Left ventricle myocardium inferior (tissue), 1 donor: Measurements from ENCODE around the gene UROS. TPM values are rescaled to one million over a fixed set of nuclear protein-coding genes. Genes with fewer than 3 reads are reported as not detected.

Source experiments
- DNase-seq: peaks from one replicate; pipeline ENCODE4 v3.0.0-alpha.2; 2020
- H3K27ac ChIP-seq: fragments of 200-600 bp; replicated peaks from 2 replicates; pipeline ENCODE4 v1.8.0; 2021
- H3K27me3 ChIP-seq: fragments of 200-600 bp; 2 replicates; pipeline ENCODE4 v1.8.0; 2021; ENCODE audit warnings: low read depth
- H3K36me3 ChIP-seq: fragments of 200-600 bp; 2 replicates; pipeline ENCODE4 v1.8.0; 2021
- H3K4me1 ChIP-seq: fragments of 200-600 bp; 2 replicates; pipeline ENCODE4 v1.8.0; 2021
- H3K4me3 ChIP-seq: fragments of 200-600 bp; 2 replicates; pipeline ENCODE4 v1.8.0; 2021; ENCODE audit warnings: mild to moderate bottlenecking, moderate library complexity
- H3K9me3 ChIP-seq: fragments of 200-600 bp; replicated peaks from 2 replicates; pipeline ENCODE4 v1.8.0; 2021
- CTCF ChIP-seq: fragments of 200-600 bp; IDR thresholded peaks from 2 replicates; pipeline ENCODE4 v1.8.0; 2021; ENCODE audit warnings: antibody characterized with exemption, mild to moderate bottlenecking, borderline replicate concordance
- intact Hi-C: fragments of 100-400 bp; cut with micrococcal nuclease; formaldehyde crosslinking; loops from one replicate; pipeline ENCODE4 v1.11.0; 2022
- total RNA-seq: library from RNA; stranded (reverse); fragmentation: NEBNext Ultra II Directional; extraction: Animal tissue kit (Norgen Biotek cat#: 25700); gene quantifications from one replicate; pipeline ENCODE4 v1.2.1, GENCODE V29; 2021
- donor health status: DM: no; HTN: yes; CAD: no; lungs with severe emphysema.

The UROS gene
- total RNA-seq, 1 donor from 2014 or later: 80.4 TPM

GRCh38 chr10:125817337-125817946 is 5.6 kb downstream of the UROS start:
- Histone ChIP-seq H3K4me1 (peaks cover 21% of the 10 kb centered on the region), H3K27ac (no peak overlapping the region), H3K9me3 (no peaks in the 10 kb centered on the region), H3K36me3 (peaks cover 37% of the 10 kb centered on the region), H3K4me3 (no peak overlapping the region), H3K27me3 (no peaks in the 10 kb centered on the region)
- no peak for DNase-seq
- intact Hi-C loops: no loop called here
- no peak for TF ChIP-seq CTCF

DNA sequence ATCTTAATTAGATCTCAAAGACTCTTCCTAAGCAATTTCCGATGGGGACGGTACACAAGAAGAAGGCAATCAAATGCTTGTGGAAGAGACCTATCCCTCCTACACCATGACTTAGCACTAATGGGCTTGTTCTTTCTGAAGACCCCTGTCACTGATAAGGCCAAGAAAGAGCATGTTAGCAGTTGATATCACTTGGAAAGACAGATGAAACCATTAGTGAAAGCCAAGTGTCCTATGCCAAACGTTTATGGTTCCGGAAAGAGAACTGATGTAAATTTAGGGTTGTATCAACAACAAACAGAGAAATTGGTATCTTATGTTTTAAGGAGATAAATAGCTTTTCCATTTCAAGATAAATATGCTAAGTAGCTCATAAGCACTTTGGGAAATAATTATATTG is 6.5 kb downstream of the UROS start:
- Histone ChIP-seq H3K27ac (no peak overlapping the region), H3K4me3 (no peak overlapping the region), H3K9me3 (no peaks in the 10 kb centered on the region), H3K36me3 (peaks cover 46% of the 10 kb centered on the region), H3K4me1 (peaks cover 12% of the 10 kb centered on the region), H3K27me3 (no peaks in the 10 kb centered on the region)
- no peak for TF ChIP-seq CTCF
- intact Hi-C loops: no loop called here
- DNase-seq: no peak

- H3K4me3 ChIP-seq: no peak overlapping the region
- no peak overlapping the region for H3K27ac ChIP-seq
- peaks cover 54% of the 10 kb centered on the region for H3K36me3 ChIP-seq
- H3K9me3 ChIP-seq: no peaks in the 10 kb centered on the region
- intact Hi-C loops: no loop called here
- peaks cover 5% of the 10 kb centered on the region for H3K4me1 ChIP-seq
- no peak for TF ChIP-seq CTCF
- no peaks in the 10 kb centered on the region for H3K27me3 ChIP-seq
- DNase-seq: no peak
Observed at GRCh38 chr10:125815764-125816163, 7.3 kb downstream of the UROS start.

GRCh38 chr10:125812128-125812750 is 10.8 kb downstream of the UROS start:
- intact Hi-C loops: no loop called here
- no peak for DNase-seq
- Histone ChIP-seq H3K27me3 (no peaks in the 10 kb centered on the region), H3K4me3 (no peak overlapping the region), H3K27ac (no peak overlapping the region), H3K9me3 (no peaks in the 10 kb centered on the region), H3K36me3 (peaks cover 76% of the 10 kb centered on the region), H3K4me1 (no peaks in the 10 kb centered on the region)
- no peak for TF ChIP-seq CTCF

DNA sequence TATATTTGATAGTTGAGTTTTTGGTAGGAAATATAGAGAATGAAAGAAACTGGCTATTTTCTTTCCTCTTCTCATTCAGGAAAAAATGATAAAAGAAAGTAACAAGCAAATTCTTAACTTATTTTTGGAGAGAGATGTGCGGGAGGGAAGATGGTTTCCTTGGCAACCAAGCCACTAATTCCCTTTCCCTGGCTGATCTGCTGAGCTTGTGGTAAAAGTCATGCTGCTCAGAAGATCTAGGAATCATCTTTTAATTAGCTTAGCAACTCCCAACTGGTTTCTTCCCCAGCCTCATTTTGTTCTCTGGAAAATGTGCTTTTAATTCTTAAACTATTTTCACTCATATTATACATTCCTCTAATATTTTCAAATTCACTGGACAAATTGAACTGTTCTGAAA is 11.8 kb downstream of the UROS start:
- Histone ChIP-seq H3K9me3 (no peaks in the 10 kb centered on the region), H3K27ac (no peak overlapping the region), H3K36me3 (peaks cover 86% of the 10 kb centered on the region), H3K4me3 (no peak overlapping the region), H3K27me3 (no peaks in the 10 kb centered on the region), H3K4me1 (no peaks in the 10 kb centered on the region)
- no peak for TF ChIP-seq CTCF
- intact Hi-C loops: no loop called here
- DNase-seq: no peak
